RWPE1 (cell line): ENCODE results near the gene ZNF778.
"Not testable (repeated sequence)": the region's sequence is repeated elsewhere in the genome, so short reads cannot be mapped to it uniquely, and the experiment has no call there.

Experiments used
- CTCF ChIA-PET: fragments of 350-600 bp; sonication (Branson Sonifier 250); formaldehyde crosslinking; extraction: SDS; loops from one replicate; lab custom pipeline; 2021; lab: Yijun Ruan, JAX
- POLR2A ChIA-PET: fragments of 400-600 bp; formaldehyde crosslinking; extraction: SDS; loops from one replicate; lab custom pipeline; 2020; ENCODE audit warnings: antibody characterized with exemption; ENCODE audit not compliant: low non-redundant PET; lab: Yijun Ruan, JAX
- DNase-seq: peaks from one replicate; pipeline ENCODE4 v3.0.0; 2012; ENCODE audit warnings: low spot score
- H3K27ac ChIP-seq: fragments of 450-650 bp; 2 replicates; pipeline ENCODE4 v1.5.1; 2017
- TF ChIP-seq, protein P1 (sequence below): fragments of 450-650 bp; conservative IDR thresholded peaks from 2 replicates; pipeline ENCODE4 v1.5.1; 2017; ENCODE audit warnings: low read depth, mild to moderate bottlenecking

The ZNF778 gene

GRCh38 chr16:89187032-89187769, 30.3 kb upstream of the ZNF778 start:
- TF ChIP-seq, protein P1, sequence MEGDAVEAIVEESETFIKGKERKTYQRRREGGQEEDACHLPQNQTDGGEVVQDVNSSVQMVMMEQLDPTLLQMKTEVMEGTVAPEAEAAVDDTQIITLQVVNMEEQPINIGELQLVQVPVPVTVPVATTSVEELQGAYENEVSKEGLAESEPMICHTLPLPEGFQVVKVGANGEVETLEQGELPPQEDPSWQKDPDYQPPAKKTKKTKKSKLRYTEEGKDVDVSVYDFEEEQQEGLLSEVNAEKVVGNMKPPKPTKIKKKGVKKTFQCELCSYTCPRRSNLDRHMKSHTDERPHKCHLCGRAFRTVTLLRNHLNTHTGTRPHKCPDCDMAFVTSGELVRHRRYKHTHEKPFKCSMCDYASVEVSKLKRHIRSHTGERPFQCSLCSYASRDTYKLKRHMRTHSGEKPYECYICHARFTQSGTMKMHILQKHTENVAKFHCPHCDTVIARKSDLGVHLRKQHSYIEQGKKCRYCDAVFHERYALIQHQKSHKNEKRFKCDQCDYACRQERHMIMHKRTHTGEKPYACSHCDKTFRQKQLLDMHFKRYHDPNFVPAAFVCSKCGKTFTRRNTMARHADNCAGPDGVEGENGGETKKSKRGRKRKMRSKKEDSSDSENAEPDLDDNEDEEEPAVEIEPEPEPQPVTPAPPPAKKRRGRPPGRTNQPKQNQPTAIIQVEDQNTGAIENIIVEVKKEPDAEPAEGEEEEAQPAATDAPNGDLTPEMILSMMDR = no peak
- ChIA-PET CTCF (interaction anchor here (0.5 to 1.1 kb wide), 2 partner anchors 20 to 732 kb away, joined by 4 to 5 read pairs; no protein-coding TSS in a partner anchor), POLR2A (no interaction called here)
- no peak for DNase-seq
- H3K27ac ChIP-seq = no peak overlapping the region

DNA sequence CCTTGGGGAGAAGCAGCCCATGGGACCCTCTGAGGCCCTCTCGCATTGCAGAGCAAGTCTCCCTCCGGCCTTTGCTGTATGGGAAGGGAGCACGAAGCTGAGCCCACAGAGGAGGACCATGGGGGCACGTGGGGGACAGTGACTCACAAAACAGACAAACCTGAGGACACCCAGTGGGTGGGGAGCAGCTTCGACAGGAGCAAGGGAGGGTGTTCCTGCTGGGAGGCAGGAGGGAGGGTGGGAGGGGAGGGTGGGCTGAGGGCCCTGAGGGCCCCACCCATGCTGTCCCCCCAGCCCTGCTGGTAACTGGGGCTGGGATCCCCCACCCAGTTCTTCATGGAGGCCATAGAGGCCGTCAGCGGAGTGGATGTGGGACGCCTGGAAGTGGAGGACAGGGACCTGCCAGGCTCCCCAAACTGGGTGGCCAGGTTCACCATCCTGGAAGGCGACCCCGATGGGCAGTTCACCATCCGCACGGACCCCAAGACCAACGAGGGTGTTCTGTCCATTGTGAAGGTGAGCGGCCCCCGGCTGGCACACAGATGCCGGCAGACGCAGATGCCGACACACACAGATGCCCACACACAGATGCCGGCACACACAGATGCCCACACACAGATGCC, 29.6 kb upstream of the ZNF778 start:
- DNase-seq = no peak
- TF ChIP-seq, protein P1 = no peak
- ChIA-PET POLR2A (no interaction called here), CTCF (interaction anchor here (0.5 to 1.1 kb wide), 2 partner anchors 20 to 733 kb away, joined by 4 to 5 read pairs; no protein-coding TSS in a partner anchor)
- H3K27ac ChIP-seq = no peak overlapping the region

DNA sequence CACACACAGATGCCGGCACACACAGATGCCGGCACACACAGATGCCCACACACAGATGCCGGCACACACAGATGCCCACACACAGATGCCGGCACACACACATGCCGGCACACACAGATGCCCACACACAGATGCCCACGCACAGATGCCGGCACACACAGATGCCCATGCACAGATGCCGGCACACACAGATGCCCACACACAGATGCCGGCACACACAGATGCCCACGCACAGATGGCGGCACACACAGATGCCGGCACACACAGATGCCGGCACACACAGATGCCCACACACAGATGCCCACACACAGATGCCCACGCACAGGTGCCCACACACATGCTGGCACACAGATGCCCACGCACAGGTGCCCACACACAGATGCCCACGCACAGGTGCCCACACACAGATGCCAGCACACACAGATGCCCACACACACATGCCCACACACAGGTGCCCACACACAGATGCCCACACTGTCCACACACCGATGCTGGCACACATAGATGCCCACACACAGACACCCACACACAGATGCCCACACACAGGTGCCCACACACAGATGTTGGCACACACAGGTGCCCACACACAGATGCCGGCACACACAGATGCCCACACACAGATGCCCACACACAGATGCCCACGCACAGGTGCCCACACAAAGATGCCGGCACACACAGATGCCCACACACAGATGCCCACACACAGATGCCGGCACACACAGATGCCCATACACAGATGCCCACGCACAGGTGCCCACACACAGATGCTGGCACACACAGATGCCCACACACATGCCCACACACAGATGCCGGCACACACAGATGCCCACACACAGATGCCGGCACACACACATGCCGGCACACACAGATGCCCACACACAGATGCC, 28.8 kb upstream of the ZNF778 start:
- POLR2A ChIA-PET, H3K27ac ChIP-seq, CTCF ChIA-PET, DNase-seq: not testable (repeated sequence)

DNA sequence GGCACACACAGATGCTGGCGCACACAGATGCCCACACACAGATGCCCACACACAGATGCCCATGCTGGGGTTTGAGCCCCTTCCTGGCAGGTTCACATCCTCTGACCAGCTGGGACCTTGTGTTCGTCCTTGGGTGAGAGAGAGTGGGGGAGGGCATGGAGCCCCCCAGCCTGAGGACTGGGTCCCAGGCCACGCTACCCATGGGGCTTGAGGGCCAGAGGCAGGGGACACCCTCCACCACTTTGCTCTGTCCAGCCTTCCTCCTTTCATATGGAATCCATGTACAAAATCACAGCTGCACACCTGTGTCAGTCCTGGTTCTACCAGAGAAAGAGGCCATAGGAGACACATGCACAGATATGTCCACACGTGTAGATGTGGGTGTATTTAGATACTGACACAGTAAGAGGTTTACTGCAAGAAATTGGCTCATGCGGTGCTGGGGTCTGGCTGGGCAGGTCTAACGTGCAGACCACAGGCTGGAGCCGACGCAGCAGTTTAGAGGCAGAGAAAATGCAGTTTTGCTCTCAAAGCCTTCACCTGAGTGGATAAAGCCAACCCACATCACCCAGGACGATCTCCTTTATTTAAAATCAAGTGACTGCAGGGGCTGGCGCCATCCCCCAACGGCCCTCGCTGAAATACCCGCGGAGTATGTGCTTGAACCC, 28.0 kb upstream of the ZNF778 start:
- ChIA-PET POLR2A (no interaction called here), CTCF (no interaction called here)
- peak overlapping the region; percentile 15 for H3K27ac ChIP-seq
- TF ChIP-seq, protein P1 = no peak
- no peak for DNase-seq

- ChIA-PET CTCF (interaction anchor here (0.6 kb wide), 1 partner anchor 14 kb away, joined by 4 read pairs; no protein-coding TSS in a partner anchor), POLR2A (no interaction called here)
- DNase-seq = no peak
- TF ChIP-seq, protein P1 = no peak
- H3K27ac ChIP-seq = peak overlapping the region; percentile 15
Observed at GRCh38 chr16:89190150-89190958, 27.1 kb upstream of the ZNF778 start.
